ENCODE data around the gene TMEM250.

TMEM250 gene

GRCh38 chr9:136131629-136132511 is 13.2 kb upstream of the TMEM250 start:
- DNase-seq: no peak

- no peak for DNase-seq
Measured at GRCh38 chr9:136129176-136129575, 10.5 kb upstream of the TMEM250 start.

GRCh38 chr9:136128436-136128835 is 9.8 kb upstream of the TMEM250 start:
- no peak for DNase-seq

- no peak for DNase-seq
Measured at GRCh38 chr9:136127313-136127712, 8.6 kb upstream of the TMEM250 start.

- no peak for DNase-seq
Measured at GRCh38 chr9:136124976-136125692, 6.5 kb upstream of the TMEM250 start.

GRCh38 chr9:136122425-136123383 is 4.0 kb upstream of the TMEM250 start:
- DNase-seq: peak; percentile 39

GRCh38 chr9:136121801-136122200 is 3.1 kb upstream of the TMEM250 start:
- no peak for DNase-seq

GRCh38 chr9:136120438-136120844 is 1.8 kb upstream of the TMEM250 start:
- DNase-seq: no peak

GRCh38 chr9:136119883-136120393 is 1.3 kb upstream of the TMEM250 start:
- no peak for DNase-seq

- DNase-seq: peak; percentile 43
Measured at GRCh38 chr9:136119061-136119882, 597 bp upstream of the TMEM250 start.

- no peak for DNase-seq
Measured at GRCh38 chr9:136117916-136118319, 757 bp downstream of the TMEM250 start.

GRCh38 chr9:136117291-136117915 is 1.3 kb downstream of the TMEM250 start:
- no peak for DNase-seq

- DNase-seq: no peak
Measured at GRCh38 chr9:136116360-136117098, 2.1 kb downstream of the TMEM250 start.

GRCh38 chr9:136115641-136116359 is 2.9 kb downstream of the TMEM250 start:
- no peak for DNase-seq

- no peak for DNase-seq
Measured at GRCh38 chr9:136115206-136115605, 3.5 kb downstream of the TMEM250 start.

GRCh38 chr9:136114610-136115009 is 4.1 kb downstream of the TMEM250 start:
- DNase-seq: no peak

GRCh38 chr9:136112541-136112940 is 6.1 kb downstream of the TMEM250 start:
- no peak for DNase-seq

GRCh38 chr9:136111910-136112309 is 6.8 kb downstream of the TMEM250 start:
- no peak for DNase-seq

GRCh38 chr9:136111190-136111589 is 7.5 kb downstream of the TMEM250 start:
- DNase-seq: no peak
